GM19463 (cell line): ENCODE measurements around the gene TRRAP.
"Not testable (repeated sequence)": the region's sequence is repeated elsewhere in the genome, so short reads cannot be mapped to it uniquely, and the experiment has no call there.

Experiments
- ATAC-seq: cut with Tn5 transposase; IDR thresholded peaks from one replicate; pipeline ENCODE4 v1.9.1; 2021; ENCODE audit warnings: mild to moderate bottlenecking, moderate library complexity; ENCODE audit not compliant: unreplicated experiment

The TRRAP gene

DNA sequence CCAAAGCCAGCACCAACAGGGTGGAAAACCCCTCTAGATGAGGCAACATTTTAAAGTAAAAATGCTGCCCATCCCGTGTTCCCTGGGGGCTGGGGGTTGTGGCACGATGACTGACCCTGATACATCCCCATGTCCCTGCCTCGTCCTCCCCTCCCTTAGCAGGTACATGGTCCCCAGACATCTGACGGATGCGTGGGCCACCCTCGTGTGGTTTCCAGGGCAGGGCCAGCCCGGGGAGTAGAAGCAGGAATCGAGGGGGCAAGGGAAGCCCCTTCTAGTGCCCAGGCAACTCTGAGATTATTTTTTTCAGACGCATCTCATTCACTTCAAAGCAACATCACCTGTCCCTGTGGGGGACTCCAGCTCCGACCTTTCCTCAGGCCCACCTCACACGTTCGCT is 12.0 kb upstream of the TRRAP start:
- no peak for ATAC-seq

- ATAC-seq = no peak
These were observed 11.6 kb upstream of the TRRAP start for GRCh38 chr7:98866765-98867164.

GRCh38 chr7:98868450-98868849 is 9.9 kb upstream of the TRRAP start:
- ATAC-seq = no peak

- no peak for ATAC-seq
These were observed 9.2 kb upstream of the TRRAP start for GRCh38 chr7:98869027-98869596.

GRCh38 chr7:98869597-98870120 is 8.7 kb upstream of the TRRAP start, which contains the start of gene TMEM130:
Gene TMEM130, minus strand, starts transcription at chr7:98870014. Its CDS starts 153 bp downstream, at chr7:98869861.
- no peak for ATAC-seq

DNA sequence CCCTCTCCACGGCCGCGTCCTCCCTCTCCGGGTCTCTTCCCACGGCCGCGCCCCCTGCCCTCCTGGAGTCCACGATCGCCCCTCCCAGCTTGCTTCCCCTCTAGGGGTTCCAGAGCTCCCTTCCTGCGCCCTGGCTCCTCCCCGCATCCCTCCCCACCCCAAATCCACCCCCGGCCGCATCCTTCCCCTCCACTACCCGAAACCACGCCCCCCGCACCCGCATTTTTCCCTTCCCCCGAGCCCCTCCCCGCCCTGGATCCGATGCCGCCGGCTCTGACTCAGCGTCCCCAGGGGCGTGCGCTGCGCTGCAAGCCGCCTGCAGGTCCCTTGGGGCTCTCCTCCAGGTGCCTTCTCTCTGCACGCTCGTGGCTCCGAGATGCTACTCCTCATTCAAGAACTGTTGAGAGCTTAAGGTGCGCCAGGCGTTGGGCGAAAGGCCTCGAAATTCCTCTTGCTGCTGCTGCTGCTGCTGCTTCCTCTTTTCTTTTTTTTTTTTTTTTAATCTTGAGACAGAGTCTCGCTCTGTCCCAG is 8.1 kb upstream of the TRRAP start:
- ATAC-seq = peak; percentile 91

GRCh38 chr7:98870807-98871491 is 7.4 kb upstream of the TRRAP start:
- ATAC-seq = no peak

DNA sequence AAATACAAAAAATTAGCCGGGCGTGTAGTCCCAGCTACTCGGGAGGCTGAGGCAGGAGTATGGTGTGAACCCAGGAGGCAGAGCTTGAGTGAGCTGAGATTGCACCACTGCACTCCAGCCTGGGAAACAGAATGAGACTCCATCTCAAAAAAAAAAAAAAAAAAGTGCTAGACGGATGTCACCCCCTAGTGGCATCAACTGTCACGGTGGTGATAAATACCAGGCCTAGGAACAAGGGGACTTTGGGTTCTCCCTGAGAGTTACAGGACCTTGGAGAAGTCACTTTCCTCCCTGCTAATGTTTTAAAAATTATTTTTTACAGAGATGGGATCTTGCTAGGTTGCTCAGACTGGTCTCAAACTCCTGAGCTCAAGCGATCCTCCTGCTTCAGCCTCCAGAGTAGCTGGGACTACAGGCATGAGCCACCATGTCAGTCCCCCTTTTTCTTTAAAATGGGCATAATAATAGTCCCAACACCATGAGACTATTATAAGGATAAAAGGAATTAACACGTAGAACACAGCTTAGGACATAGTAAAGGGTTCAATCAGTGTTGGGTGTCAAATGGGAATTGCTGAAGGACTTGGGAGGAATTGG is 5.9 kb upstream of the TRRAP start:
- no peak for ATAC-seq

GRCh38 chr7:98873610-98874009 is 4.7 kb upstream of the TRRAP start:
- not testable (repeated sequence) for ATAC-seq

- no peak for ATAC-seq
These were observed 3.4 kb upstream of the TRRAP start for GRCh38 chr7:98874942-98875341.

- no peak for ATAC-seq
These were observed 2.8 kb upstream of the TRRAP start for GRCh38 chr7:98875501-98875900.

DNA sequence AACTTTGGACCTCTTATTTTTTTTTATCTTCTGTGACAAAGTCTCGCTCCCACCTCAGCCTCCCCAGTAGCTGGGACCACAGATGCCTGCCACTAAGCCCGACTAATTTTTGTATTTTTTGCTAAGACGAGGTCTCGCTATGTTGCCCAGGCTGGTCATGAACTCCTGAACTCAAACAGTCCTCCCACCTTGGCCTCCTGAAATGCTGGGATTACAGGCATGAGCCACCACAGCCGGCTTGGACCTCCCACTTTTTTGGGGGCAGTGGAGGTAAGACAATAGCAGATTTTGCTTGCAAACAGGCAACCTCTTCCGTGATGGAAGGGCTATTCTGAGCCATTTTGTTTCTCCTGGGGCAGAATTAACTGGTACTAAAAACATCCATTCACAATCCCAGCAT is 1.2 kb upstream of the TRRAP start:
- no peak for ATAC-seq

- ATAC-seq = no peak
These were observed 504 bp upstream of the TRRAP start for GRCh38 chr7:98877692-98878364.

DNA sequence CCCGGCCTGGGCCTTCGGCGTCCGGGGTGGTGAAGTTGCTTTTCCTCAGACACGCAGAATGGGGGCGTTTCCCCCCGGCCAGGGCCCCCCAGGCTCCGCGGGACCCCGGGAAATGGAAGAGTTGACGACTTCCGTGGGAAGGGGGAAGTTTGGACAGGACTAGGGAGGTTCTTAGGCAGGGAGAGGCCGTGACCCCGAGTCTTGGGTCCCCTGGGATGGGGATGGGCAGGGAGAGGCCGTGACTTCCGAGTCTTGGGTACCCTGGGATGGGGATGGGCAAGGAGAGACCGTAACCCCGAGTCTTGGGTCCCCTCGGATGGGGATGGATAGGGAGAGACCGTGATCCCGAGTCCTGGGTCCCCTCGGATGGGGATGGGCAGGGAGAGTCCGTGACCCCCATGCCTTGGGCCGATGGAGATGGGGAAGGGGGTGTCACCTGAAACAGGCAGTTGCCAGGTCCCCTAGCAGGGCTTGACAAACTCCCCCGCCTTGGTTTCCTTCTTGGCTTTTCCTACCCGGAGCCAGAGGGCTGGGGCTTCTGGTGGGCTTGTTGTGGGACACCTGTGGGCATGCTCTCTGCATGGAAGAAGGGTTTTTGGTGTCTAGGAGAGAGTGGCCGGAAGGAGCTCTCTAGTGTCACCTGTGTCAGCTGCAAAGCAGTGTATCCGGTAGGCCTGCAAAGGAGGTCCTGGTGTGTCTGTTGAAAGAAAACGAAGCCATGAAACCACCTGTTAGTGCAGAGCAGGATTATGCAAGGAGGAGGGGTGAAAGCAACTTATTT is 1.1 kb downstream of the TRRAP start:
- peak; percentile 65 for ATAC-seq

GRCh38 chr7:98879979-98880315 is 1.6 kb downstream of the TRRAP start:
- ATAC-seq = no peak

DNA sequence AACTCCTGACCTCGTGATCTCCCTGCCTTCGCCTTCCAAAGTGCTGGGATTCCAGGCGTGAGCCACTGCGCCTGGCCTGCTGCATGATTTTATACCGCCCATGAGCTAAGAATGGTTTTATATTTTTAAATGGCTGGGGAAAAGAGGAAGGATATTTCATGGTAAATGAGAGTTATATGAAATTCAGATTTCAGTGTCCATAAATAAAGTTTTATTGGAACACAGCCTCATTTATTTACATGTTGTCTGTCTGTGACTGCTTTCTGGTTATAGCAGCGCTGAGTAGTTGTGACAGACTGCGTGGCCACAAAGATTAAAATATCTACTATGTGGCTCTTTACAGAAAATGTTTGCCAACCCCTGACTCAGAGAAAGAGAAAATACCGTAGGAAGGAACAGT is 2.2 kb downstream of the TRRAP start:
- no peak for ATAC-seq

- no peak for ATAC-seq
These were observed 3.4 kb downstream of the TRRAP start for GRCh38 chr7:98881561-98882315.

DNA sequence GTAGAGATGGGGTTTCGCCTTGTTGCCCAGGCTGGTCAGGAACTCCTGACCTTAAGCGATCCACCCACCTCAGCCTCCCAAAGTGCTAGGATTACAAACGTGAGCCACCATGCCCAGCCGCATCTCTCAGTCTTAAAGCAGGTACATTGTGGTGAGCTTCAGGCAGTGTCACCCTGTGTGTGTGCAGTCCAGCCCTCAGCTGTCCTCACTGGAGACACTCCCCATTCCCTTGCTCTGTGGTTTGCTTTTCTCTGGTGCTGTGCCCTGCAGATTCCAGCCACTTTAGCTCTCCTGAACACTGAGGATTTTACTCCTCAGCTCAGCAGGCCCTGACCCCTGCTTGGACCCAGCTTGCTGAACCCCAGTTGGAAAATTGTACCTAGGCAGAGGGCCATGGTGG is 6.1 kb downstream of the TRRAP start:
- no peak for ATAC-seq

GRCh38 chr7:98887038-98887437 is 8.7 kb downstream of the TRRAP start:
- no peak for ATAC-seq

- no peak for ATAC-seq
These were observed 14.3 kb downstream of the TRRAP start for GRCh38 chr7:98892609-98893008.
